ENCODE results near the gene BACE1.

DNA sequence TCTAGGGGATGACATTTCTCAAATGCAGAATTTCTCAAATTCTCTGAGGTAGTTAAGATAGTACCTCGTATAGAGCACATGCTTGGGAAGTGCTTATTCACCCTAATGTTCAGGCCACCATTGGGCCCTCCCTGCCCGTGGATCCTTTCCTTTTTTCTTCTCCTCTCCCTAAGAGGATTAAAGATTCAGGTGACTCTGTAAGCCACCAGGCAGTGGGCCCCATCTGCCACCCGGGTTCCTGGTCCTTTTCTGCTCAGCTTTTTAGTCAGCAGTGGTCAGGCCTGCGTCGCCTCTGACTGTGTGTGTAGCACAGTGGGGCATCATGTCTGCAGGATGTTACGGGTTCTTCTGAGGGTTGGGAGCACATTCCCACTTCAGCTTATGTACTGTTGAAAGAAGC, 18.8 kb upstream of the BACE1 start:
- TF ChIP-seq, protein P1, sequence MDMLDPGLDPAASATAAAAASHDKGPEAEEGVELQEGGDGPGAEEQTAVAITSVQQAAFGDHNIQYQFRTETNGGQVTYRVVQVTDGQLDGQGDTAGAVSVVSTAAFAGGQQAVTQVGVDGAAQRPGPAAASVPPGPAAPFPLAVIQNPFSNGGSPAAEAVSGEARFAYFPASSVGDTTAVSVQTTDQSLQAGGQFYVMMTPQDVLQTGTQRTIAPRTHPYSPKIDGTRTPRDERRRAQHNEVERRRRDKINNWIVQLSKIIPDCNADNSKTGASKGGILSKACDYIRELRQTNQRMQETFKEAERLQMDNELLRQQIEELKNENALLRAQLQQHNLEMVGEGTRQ (CRISPR knock-in tag; IDR thresholded peaks at IDR 0.05): no peak
- TF ChIP-seq, protein P2, sequence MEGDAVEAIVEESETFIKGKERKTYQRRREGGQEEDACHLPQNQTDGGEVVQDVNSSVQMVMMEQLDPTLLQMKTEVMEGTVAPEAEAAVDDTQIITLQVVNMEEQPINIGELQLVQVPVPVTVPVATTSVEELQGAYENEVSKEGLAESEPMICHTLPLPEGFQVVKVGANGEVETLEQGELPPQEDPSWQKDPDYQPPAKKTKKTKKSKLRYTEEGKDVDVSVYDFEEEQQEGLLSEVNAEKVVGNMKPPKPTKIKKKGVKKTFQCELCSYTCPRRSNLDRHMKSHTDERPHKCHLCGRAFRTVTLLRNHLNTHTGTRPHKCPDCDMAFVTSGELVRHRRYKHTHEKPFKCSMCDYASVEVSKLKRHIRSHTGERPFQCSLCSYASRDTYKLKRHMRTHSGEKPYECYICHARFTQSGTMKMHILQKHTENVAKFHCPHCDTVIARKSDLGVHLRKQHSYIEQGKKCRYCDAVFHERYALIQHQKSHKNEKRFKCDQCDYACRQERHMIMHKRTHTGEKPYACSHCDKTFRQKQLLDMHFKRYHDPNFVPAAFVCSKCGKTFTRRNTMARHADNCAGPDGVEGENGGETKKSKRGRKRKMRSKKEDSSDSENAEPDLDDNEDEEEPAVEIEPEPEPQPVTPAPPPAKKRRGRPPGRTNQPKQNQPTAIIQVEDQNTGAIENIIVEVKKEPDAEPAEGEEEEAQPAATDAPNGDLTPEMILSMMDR (IDR thresholded peaks at IDR 0.05): no peak
- TF ChIP-seq FOXJ3 (CRISPR knock-in tag; IDR thresholded peaks at IDR 0.05; ENCODE audit: borderline replicate concordance) (no peak), ETV6 (CRISPR knock-in tag; IDR thresholded peaks at IDR 0.05) (no peak), ZNF317 (CRISPR knock-in tag; IDR thresholded peaks at IDR 0.05; ENCODE audit: borderline replicate concordance, low read depth) (no peak), TCF7 (CRISPR knock-in tag; IDR thresholded peaks at IDR 0.05; ENCODE audit: low read depth) (no peak), CBFB (CRISPR knock-in tag; IDR thresholded peaks at IDR 0.05; ENCODE audit: low read depth) (no peak), GABPB1 (CRISPR knock-in tag; IDR thresholded peaks at IDR 0.05) (no peak), NR2C2 (CRISPR knock-in tag; IDR thresholded peaks at IDR 0.05) (no peak)
- TF ChIP-seq, protein P3, sequence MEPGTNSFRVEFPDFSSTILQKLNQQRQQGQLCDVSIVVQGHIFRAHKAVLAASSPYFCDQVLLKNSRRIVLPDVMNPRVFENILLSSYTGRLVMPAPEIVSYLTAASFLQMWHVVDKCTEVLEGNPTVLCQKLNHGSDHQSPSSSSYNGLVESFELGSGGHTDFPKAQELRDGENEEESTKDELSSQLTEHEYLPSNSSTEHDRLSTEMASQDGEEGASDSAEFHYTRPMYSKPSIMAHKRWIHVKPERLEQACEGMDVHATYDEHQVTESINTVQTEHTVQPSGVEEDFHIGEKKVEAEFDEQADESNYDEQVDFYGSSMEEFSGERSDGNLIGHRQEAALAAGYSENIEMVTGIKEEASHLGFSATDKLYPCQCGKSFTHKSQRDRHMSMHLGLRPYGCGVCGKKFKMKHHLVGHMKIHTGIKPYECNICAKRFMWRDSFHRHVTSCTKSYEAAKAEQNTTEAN (CRISPR knock-in tag; IDR thresholded peaks at IDR 0.05): no peak
- TF ChIP-seq, protein P4, sequence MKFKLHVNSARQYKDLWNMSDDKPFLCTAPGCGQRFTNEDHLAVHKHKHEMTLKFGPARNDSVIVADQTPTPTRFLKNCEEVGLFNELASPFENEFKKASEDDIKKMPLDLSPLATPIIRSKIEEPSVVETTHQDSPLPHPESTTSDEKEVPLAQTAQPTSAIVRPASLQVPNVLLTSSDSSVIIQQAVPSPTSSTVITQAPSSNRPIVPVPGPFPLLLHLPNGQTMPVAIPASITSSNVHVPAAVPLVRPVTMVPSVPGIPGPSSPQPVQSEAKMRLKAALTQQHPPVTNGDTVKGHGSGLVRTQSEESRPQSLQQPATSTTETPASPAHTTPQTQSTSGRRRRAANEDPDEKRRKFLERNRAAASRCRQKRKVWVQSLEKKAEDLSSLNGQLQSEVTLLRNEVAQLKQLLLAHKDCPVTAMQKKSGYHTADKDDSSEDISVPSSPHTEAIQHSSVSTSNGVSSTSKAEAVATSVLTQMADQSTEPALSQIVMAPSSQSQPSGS (CRISPR knock-in tag; IDR thresholded peaks at IDR 0.05; ENCODE audit: borderline replicate concordance, low read depth): no peak
- TF ChIP-seq, protein P5, sequence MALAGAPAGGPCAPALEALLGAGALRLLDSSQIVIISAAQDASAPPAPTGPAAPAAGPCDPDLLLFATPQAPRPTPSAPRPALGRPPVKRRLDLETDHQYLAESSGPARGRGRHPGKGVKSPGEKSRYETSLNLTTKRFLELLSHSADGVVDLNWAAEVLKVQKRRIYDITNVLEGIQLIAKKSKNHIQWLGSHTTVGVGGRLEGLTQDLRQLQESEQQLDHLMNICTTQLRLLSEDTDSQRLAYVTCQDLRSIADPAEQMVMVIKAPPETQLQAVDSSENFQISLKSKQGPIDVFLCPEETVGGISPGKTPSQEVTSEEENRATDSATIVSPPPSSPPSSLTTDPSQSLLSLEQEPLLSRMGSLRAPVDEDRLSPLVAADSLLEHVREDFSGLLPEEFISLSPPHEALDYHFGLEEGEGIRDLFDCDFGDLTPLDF (CRISPR knock-in tag; IDR thresholded peaks at IDR 0.05): no peak
- TF ChIP-seq, protein P6, sequence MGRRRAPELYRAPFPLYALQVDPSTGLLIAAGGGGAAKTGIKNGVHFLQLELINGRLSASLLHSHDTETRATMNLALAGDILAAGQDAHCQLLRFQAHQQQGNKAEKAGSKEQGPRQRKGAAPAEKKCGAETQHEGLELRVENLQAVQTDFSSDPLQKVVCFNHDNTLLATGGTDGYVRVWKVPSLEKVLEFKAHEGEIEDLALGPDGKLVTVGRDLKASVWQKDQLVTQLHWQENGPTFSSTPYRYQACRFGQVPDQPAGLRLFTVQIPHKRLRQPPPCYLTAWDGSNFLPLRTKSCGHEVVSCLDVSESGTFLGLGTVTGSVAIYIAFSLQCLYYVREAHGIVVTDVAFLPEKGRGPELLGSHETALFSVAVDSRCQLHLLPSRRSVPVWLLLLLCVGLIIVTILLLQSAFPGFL (CRISPR knock-in tag; IDR thresholded peaks at IDR 0.05; ENCODE audit: borderline replicate concordance): no peak

All from WTC11 (cell line).